H1 (cell line): ENCODE data around the gene FIZ1. TPM values are rescaled to one million over a fixed set of nuclear protein-coding genes. Genes with fewer than 3 reads are reported as not detected.

Experiments used
- CTCF ChIA-PET: fragments of 300-600 bp; sonication (Branson Sonifier 250); formaldehyde crosslinking; loops from one replicate; lab custom pipeline; 2021; ENCODE audit not compliant: partially characterized antibody; lab: Charles Lee
- POLR2A ChIA-PET: fragments of 300-600 bp; sonication (Branson Sonifier 250); formaldehyde crosslinking; loops from one replicate; lab custom pipeline; 2021; ENCODE audit warnings: inconsistent platforms; ENCODE audit not compliant: partially characterized antibody; lab: Charles Lee
- DNase-seq, 2 experiments: peaks; one replicate each; pipeline versions ENCODE4 v3.0.0 to v3.0.0-alpha.2; 2010 to 2022; ENCODE audit warnings: low spot score in 2 of 2, low read depth in 1 of 2, mixed read lengths in 1 of 2
- FAIRE-seq: peaks from 2 replicates; lab custom pipeline; 2011; peaks lifted over from hg19 to GRCh38; lab: Jason Lieb, UNC
- H2AFZ ChIP-seq: 2 replicates; pipeline ENCODE4 v1.8.1; 2012; ENCODE audit warnings: low read length, inconsistent platforms
- H2AK5ac ChIP-seq: 2 replicates; pipeline ENCODE4 v1.6.1; 2013; ENCODE audit warnings: low read depth, low read length
- H2BK120ac ChIP-seq: replicated peaks from 2 replicates; pipeline ENCODE3; 2013; ENCODE audit warnings: low read depth, low read length, inconsistent platforms
- H2BK12ac ChIP-seq: 2 replicates; pipeline ENCODE4 v1.6.1; 2013; ENCODE audit warnings: low read depth, low read length
- H2BK15ac ChIP-seq: 2 replicates; pipeline ENCODE4 v1.6.1; 2013; ENCODE audit warnings: low read length
- H2BK20ac ChIP-seq: 2 replicates; pipeline ENCODE4 v1.6.1; 2013; ENCODE audit warnings: low read length
- H2BK5ac ChIP-seq: 2 replicates; pipeline ENCODE4 v1.6.1; 2013; ENCODE audit warnings: low read depth, low read length
- H3K14ac ChIP-seq: 2 replicates; pipeline ENCODE4 v1.6.1; 2013; ENCODE audit warnings: inconsistent platforms; ENCODE audit not compliant: insufficient read length
- H3K18ac ChIP-seq: 2 replicates; pipeline ENCODE4 v1.6.1; 2013; ENCODE audit warnings: low read length; ENCODE audit errors: extremely low read depth
- H3K23ac ChIP-seq: 2 replicates; pipeline ENCODE4 v1.6.1; 2013; ENCODE audit warnings: inconsistent platforms; ENCODE audit not compliant: insufficient read length
- H3K23me2 ChIP-seq: 2 replicates; pipeline ENCODE4 v1.6.1; 2013; ENCODE audit warnings: low read depth, low read length
- H3K27ac ChIP-seq: 2 replicates; pipeline ENCODE4 v1.6.1; 2011; ENCODE audit warnings: low read depth, low read length, inconsistent platforms
- H3K27me3 ChIP-seq, 4 experiments: replicated peaks in 1 of 4; 1 replicate in 1 of 4; 2 replicates in 3 of 4; pipeline versions ENCODE4 v1.6.1 to v1.8.1; 2011 to 2013; ENCODE audit warnings: low read length in 3 of 4, mild to moderate bottlenecking in 3 of 4, inconsistent platforms in 2 of 4, mixed read lengths in 2 of 4, moderate library complexity in 1 of 4; ENCODE audit not compliant: control insufficient read depth in 3 of 4, insufficient read depth in 3 of 4; ENCODE audit errors: extremely low read depth in 1 of 4
- H3K36me3 ChIP-seq, 4 experiments: 2 replicates each; pipeline versions ENCODE4 v1.6.1 to v1.8.1; 2011 to 2013; ENCODE audit warnings: mild to moderate bottlenecking in 4 of 4, low read length in 3 of 4, moderate library complexity in 2 of 4, control low read depth in 1 of 4, inconsistent platforms in 1 of 4; ENCODE audit not compliant: insufficient read depth in 4 of 4, control insufficient read depth in 2 of 4
- H3K4ac ChIP-seq: replicated peaks from 2 replicates; pipeline ENCODE3; 2013; ENCODE audit warnings: low read length, low read depth, mixed read lengths, inconsistent platforms; ENCODE audit not compliant: insufficient read length
- H3K4me1 ChIP-seq, 4 experiments: replicated peaks in 1 of 4; 1 replicate in 1 of 4; 2 replicates in 3 of 4; pipeline versions ENCODE4 v1.6.1 to v1.8.1; 2011 to 2013; ENCODE audit warnings: low read length in 3 of 4, inconsistent platforms in 2 of 4, mixed read lengths in 1 of 4; ENCODE audit not compliant: insufficient read depth in 4 of 4, control insufficient read depth in 3 of 4
- H3K4me2 ChIP-seq, 2 experiments: 2 replicates each; pipeline versions ENCODE4 v1.6.1 to v1.8.1; 2011 to 2013; ENCODE audit warnings: low read depth in 2 of 2, low read length in 2 of 2, control low read depth in 1 of 2, inconsistent platforms in 1 of 2, mild to moderate bottlenecking in 1 of 2; ENCODE audit not compliant: insufficient read depth in 1 of 2
- H3K4me3 ChIP-seq, 4 experiments: fragments of 200-600, 300-600 bp in 1 of 4; sonication (generic), shearing (Covaris generic), sonication (Bioruptor Twin) in 1 of 4; 2 replicates each; pipeline versions ENCODE4 v1.5.1 to v1.8.1; 2011 to 2016; ENCODE audit warnings: low read length in 4 of 4, low read depth in 3 of 4, control low read depth in 2 of 4, inconsistent platforms in 2 of 4, mild to moderate bottlenecking in 2 of 4, mixed read lengths in 1 of 4, moderate library complexity in 1 of 4; ENCODE audit not compliant: insufficient read depth in 2 of 4; ENCODE audit errors: extremely low read depth in 1 of 4
- H3K56ac ChIP-seq: replicated peaks from 2 replicates; pipeline ENCODE3; 2013; ENCODE audit warnings: low read depth, mild to moderate bottlenecking, mixed read lengths, low read length, inconsistent platforms; ENCODE audit not compliant: insufficient read length
- H3K79me1 ChIP-seq: 2 replicates; pipeline ENCODE4 v1.6.1; 2013; ENCODE audit warnings: low read depth, low read length, control low read depth
- H3K79me2 ChIP-seq, 2 experiments: 2 replicates each; pipeline versions ENCODE4 v1.6.1 to v1.8.1; 2012 to 2013; ENCODE audit warnings: low read length in 2 of 2, mild to moderate bottlenecking in 2 of 2, inconsistent platforms in 1 of 2; ENCODE audit not compliant: insufficient read depth in 2 of 2, control insufficient read depth in 1 of 2
- H3K9ac ChIP-seq, 4 experiments: replicated peaks in 1 of 4; 1 replicate in 1 of 4; 2 replicates in 3 of 4; pipeline versions ENCODE4 v1.6.1 to v1.8.1; 2011 to 2013; ENCODE audit warnings: low read depth in 3 of 4, low read length in 3 of 4, control low read depth in 2 of 4, mild to moderate bottlenecking in 2 of 4, moderate library complexity in 2 of 4, inconsistent platforms in 1 of 4; ENCODE audit errors: extremely low read depth in 1 of 4
- H3K9me3 ChIP-seq, 2 experiments: 2 replicates each; pipeline versions ENCODE4 v1.6.1 to v1.8.1; 2012 to 2013; ENCODE audit warnings: mild to moderate bottlenecking in 2 of 2, moderate library complexity in 2 of 2, control low read depth in 1 of 2, inconsistent platforms in 1 of 2, low read depth in 1 of 2, low read length in 1 of 2, mixed read lengths in 1 of 2; ENCODE audit not compliant: insufficient read depth in 2 of 2
- H4K20me1 ChIP-seq, 2 experiments: replicated peaks in 1 of 2; 2 replicates each; pipeline versions ENCODE3 to v1.8.1; 2011 to 2013; ENCODE audit warnings: inconsistent platforms in 2 of 2, low read length in 2 of 2, mild to moderate bottlenecking in 1 of 2; ENCODE audit not compliant: insufficient read depth in 2 of 2, control insufficient read depth in 1 of 2
- H4K5ac ChIP-seq: 2 replicates; pipeline ENCODE4 v1.6.1; 2013; ENCODE audit warnings: low read length, low read depth, mixed read lengths, inconsistent platforms; ENCODE audit not compliant: insufficient read length
- H4K8ac ChIP-seq: 2 replicates; pipeline ENCODE4 v1.8.0; 2013; ENCODE audit warnings: mild to moderate bottlenecking, moderate library complexity, low read length, inconsistent platforms; ENCODE audit not compliant: insufficient read depth; ENCODE audit errors: extremely low read depth
- H4K91ac ChIP-seq: replicated peaks from 2 replicates; pipeline ENCODE3; 2013; ENCODE audit warnings: low read length, mixed read lengths, inconsistent platforms; ENCODE audit not compliant: insufficient read length
- BRCA1 ChIP-seq: IDR thresholded peaks from 2 replicates; pipeline ENCODE4 v1.6.1; 2012; ENCODE audit warnings: low read depth, low read length, improper control_type of control experiment
- CREB1 ChIP-seq: IDR thresholded peaks from 2 replicates; pipeline ENCODE4 v1.6.1; 2012; ENCODE audit warnings: inconsistent platforms
- CTBP2 ChIP-seq: IDR thresholded peaks from 2 replicates; pipeline ENCODE4 v1.7.0; 2011; ENCODE audit warnings: borderline replicate concordance, mild to moderate bottlenecking, moderate library complexity, mixed read lengths, low read length; ENCODE audit not compliant: insufficient read depth, insufficient read length
- JUN ChIP-seq: IDR thresholded peaks from 2 replicates; pipeline ENCODE4 v1.6.1; 2011; ENCODE audit warnings: low read depth, mild to moderate bottlenecking, improper control_type of control experiment, low read length
- JUND ChIP-seq: IDR thresholded peaks from 2 replicates; pipeline ENCODE4 v1.6.1; 2011; ENCODE audit warnings: mild to moderate bottlenecking, improper control_type of control experiment, low read length
- KDM4A ChIP-seq: IDR thresholded peaks from one replicate; pipeline ENCODE4 v1.7.1; 2012; ENCODE audit warnings: low read depth, mild to moderate bottlenecking, moderate library complexity, low read length, inconsistent platforms; ENCODE audit not compliant: severe bottlenecking
- POLR2AphosphoS5 ChIP-seq: IDR thresholded peaks from 2 replicates; pipeline ENCODE4 v1.6.1; 2011; ENCODE audit warnings: low read depth, low read length
- SIX5 ChIP-seq: IDR thresholded peaks from 2 replicates; pipeline ENCODE4 v1.6.1; 2011; ENCODE audit warnings: mild to moderate bottlenecking, low read depth, low read length
- SP2 ChIP-seq: IDR thresholded peaks from 2 replicates; pipeline ENCODE4 v1.6.1; 2012; ENCODE audit warnings: mild to moderate bottlenecking, low read length, inconsistent platforms
- TCF12 ChIP-seq: IDR thresholded peaks from 2 replicates; pipeline ENCODE4 v1.6.1; 2011; ENCODE audit warnings: low read depth, mild to moderate bottlenecking, low read length
- WGBS, 2 experiments: shearing (Covaris generic) in 1 of 2; methylation state at CpG; one replicate each; pipeline versions ENCODE4 v1.1.6 to v1.1.7; 2013 to 2015; ENCODE audit warnings: low lambda C conversion rate in 2 of 2, mixed read lengths in 2 of 2, inconsistent platforms in 1 of 2, low coverage in 1 of 2, missing lambda C conversion rate in 1 of 2; ENCODE audit not compliant: insufficient replicate concordance in 2 of 2, insufficient coverage in 1 of 2, insufficient read length in 1 of 2; ENCODE audit errors: extremely low coverage in 1 of 2, missing lambda C conversion rate in 1 of 2; 5-methylcytosine and 5-hydroxymethylcytosine counted together
- polyA plus RNA-seq, 7 experiments: library from polyadenylated mRNA; depleted of rRNA in 3 of 7; stranded (reverse) in 5 of 7; unstranded in 2 of 7; fragments of >200 nt in 5 of 7; fragments of 200-250 nt in 2 of 7; gene quantifications; 1 replicate in 5 of 7; 2 replicates in 1 of 7; 4 replicates in 1 of 7; pipeline versions ENCODE4 v1.2.1 to v1.2.3, GENCODE V29; 2011 to 2013; ENCODE audit warnings: missing spikeins in 2 of 7, mixed read lengths in 2 of 7
- total RNA-seq: library from RNA; stranded (reverse); fragmentation: NEBNext Ultra II Directional; extraction: Animal tissue kit (Norgen Biotek cat#: 25700); gene quantifications from 2 replicates; pipeline ENCODE4 v1.2.1, GENCODE V29; 2021
- TF ChIP-seq, protein P1 (sequence below): IDR thresholded peaks from 2 replicates; pipeline ENCODE4 v1.6.1; 2011; ENCODE audit warnings: low read depth, mild to moderate bottlenecking, low read length; ENCODE audit not compliant: insufficient read depth
- TF ChIP-seq, protein P2 (sequence below), 3 experiments: IDR thresholded peaks; 1 replicate in 2 of 3; 2 replicates in 1 of 3; pipeline versions ENCODE4 v1.5.1 to v1.6.1; 2011; ENCODE audit warnings: low read length in 3 of 3, mild to moderate bottlenecking in 3 of 3, inconsistent platforms in 2 of 3, low read depth in 1 of 3, moderate library complexity in 1 of 3; ENCODE audit not compliant: insufficient read depth in 1 of 3; ENCODE audit errors: control extremely low read depth in 1 of 3

FIZ1 gene
- total and polyA plus RNA-seq, 2 of the 8 experiments (the other 6 are each of a cell fraction or from before 2014, with no cell fraction given), result 9.1 to 18.5 TPM

DNA sequence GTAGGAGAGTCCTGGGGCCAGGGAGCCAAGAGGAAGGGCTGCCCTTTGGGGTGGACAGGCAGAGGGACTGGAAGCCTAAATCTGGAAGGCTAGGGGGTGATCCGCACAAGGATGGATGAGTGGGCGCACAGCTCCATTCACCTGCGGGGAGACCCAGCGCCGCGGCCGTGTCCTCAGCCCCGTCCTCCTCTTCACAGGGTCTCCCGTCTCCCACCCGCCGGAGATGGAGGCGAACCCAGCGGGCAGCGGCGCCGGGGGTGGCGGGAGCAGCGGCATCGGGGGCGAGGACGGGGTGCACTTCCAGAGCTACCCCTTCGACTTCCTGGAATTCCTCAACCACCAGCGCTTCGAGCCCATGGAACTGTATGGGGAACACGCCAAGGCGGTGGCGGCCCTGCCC is 14.1 kb upstream of the FIZ1 start:
- Histone ChIP-seq H4K20me1 (peaks cover 4 to 23% of the 10 kb centered on the region in 2 experiments), H4K91ac (no peak overlapping the region), H3K9me3 (no peaks in the 10 kb centered on the region; a peak in 1 of 4 replicates), H2BK15ac (no peak overlapping the region), H3K27ac (no peak overlapping the region), H2AK5ac (no peak overlapping the region), H3K79me1 (peaks cover 4% of the 10 kb centered on the region; the same call in 1 of the 2 replicates), H4K8ac (no peak overlapping the region), H3K14ac (no peak overlapping the region), H2AFZ (no peak overlapping the region), H3K56ac (no peak overlapping the region), H2BK5ac (no peak overlapping the region), H2BK12ac (no peak overlapping the region), H3K4ac (no peak overlapping the region), H3K4me1 (no peaks in the 10 kb centered on the region), H3K36me3 (peaks cover 0 to 30% (median 4%) of the 10 kb centered on the region in 4 experiments; a peak in 5 of 8 replicates), H3K4me3 (no peak overlapping the region), H2BK20ac (no peak overlapping the region), H3K18ac (no peak overlapping the region), H3K9ac (no peak overlapping the region), H3K4me2 (no peak overlapping the region), H4K5ac (no peak overlapping the region), H3K79me2 (no peaks in the 10 kb centered on the region), H2BK120ac (no peak overlapping the region), H3K27me3 (peaks cover 0 to 2% (median 0%) of the 10 kb centered on the region in 4 experiments; a peak in 1 of 7 replicates), H3K23ac (no peak overlapping the region), H3K23me2 (no peaks in the 10 kb centered on the region)
- FAIRE-seq (no peak), DNase-seq (no peak)
- ChIA-PET CTCF (no interaction called here), POLR2A (interaction anchor here (1.0 to 4.3 kb wide), 4 partner anchors 7 to 206 kb away, joined by 3 to 32 read pairs (median 4); partner anchors contain the start of genes UBE2S and ZNF524)
- 96% methylated on average over 22 of the region's 27 CpGs; no CpG with 5 or more reads in 1 of the 2 experiments for WGBS, 2 experiments
- TF ChIP-seq CREB1, result no peak
- TF ChIP-seq, protein P1, sequence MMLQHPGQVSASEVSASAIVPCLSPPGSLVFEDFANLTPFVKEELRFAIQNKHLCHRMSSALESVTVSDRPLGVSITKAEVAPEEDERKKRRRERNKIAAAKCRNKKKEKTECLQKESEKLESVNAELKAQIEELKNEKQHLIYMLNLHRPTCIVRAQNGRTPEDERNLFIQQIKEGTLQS, result no peak
- TF ChIP-seq, protein P2, sequence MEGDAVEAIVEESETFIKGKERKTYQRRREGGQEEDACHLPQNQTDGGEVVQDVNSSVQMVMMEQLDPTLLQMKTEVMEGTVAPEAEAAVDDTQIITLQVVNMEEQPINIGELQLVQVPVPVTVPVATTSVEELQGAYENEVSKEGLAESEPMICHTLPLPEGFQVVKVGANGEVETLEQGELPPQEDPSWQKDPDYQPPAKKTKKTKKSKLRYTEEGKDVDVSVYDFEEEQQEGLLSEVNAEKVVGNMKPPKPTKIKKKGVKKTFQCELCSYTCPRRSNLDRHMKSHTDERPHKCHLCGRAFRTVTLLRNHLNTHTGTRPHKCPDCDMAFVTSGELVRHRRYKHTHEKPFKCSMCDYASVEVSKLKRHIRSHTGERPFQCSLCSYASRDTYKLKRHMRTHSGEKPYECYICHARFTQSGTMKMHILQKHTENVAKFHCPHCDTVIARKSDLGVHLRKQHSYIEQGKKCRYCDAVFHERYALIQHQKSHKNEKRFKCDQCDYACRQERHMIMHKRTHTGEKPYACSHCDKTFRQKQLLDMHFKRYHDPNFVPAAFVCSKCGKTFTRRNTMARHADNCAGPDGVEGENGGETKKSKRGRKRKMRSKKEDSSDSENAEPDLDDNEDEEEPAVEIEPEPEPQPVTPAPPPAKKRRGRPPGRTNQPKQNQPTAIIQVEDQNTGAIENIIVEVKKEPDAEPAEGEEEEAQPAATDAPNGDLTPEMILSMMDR (IDR thresholded peaks at IDR 0.05; ENCODE audit: control extremely low read depth in 1 of 3, insufficient read depth in 1 of 3, low read depth in 1 of 3, low read length in 3 of 3), result no peak
- no peak for TF ChIP-seq SIX5
- no peak for TF ChIP-seq CTBP2
- TF ChIP-seq SP2, result no peak
- TF ChIP-seq TCF12, result no peak
- TF ChIP-seq JUN, result no peak
- no peak for TF ChIP-seq JUND
- no peak for TF ChIP-seq BRCA1
- no peak for TF ChIP-seq KDM4A
- no peak for TF ChIP-seq POLR2AphosphoS5
